K562 (cell line): ENCODE results near the gene PPP1R16B. TPM values are rescaled to one million over a fixed set of nuclear protein-coding genes. Genes with fewer than 3 reads are reported as not detected.

Source experiments
- ARID1B ChIP-seq: fragments of 450-650 bp; IDR thresholded peaks from 2 replicates; pipeline ENCODE4 v1.6.1; 2016; ENCODE audit warnings: antibody characterized with exemption, mild to moderate bottlenecking, inconsistent platforms
- CBFA2T2 ChIP-seq: fragments of 450-650 bp; conservative IDR thresholded peaks from 2 replicates; pipeline ENCODE4 v1.6.1; 2017; ENCODE audit warnings: mild to moderate bottlenecking
- E2F8 ChIP-seq: fragments of 450-650 bp; IDR thresholded peaks from 2 replicates; pipeline ENCODE4 v1.7.1; 2018; ENCODE audit warnings: mild to moderate bottlenecking, low read depth; ENCODE audit not compliant: partially characterized antibody
- EP300 ChIP-seq: IDR thresholded peaks from 2 replicates; pipeline ENCODE4 v1.6.1; 2012; ENCODE audit warnings: low read length, improper control_type of control experiment
- FOSL1 ChIP-seq: fragments of 200-800 bp; sonication (Bioruptor generic); conservative IDR thresholded peaks from 2 replicates; pipeline ENCODE4 v1.6.1; 2016; ENCODE audit warnings: missing genetic modification characterization, missing compliant biosample characterization
- GABPB1 ChIP-seq: sonication (generic); formaldehyde crosslinking; IDR thresholded peaks from 2 replicates; pipeline ENCODE4 v1.8.0; 2022; ENCODE audit warnings: mild to moderate bottlenecking, missing genetic modification reagents
- MXD1 ChIP-seq: fragments of 250-450 bp; sonication (Bioruptor Pico); IDR thresholded peaks from 2 replicates; pipeline ENCODE4 v1.8.0; 2021; ENCODE audit warnings: borderline replicate concordance, mild to moderate bottlenecking, moderate library complexity; ENCODE audit not compliant: poor library complexity, severe bottlenecking
- NR2C1 ChIP-seq, 2 experiments: fragments of 450-650 bp; IDR thresholded peaks; 2 replicates each; pipeline ENCODE4 v1.6.1; 2017; ENCODE audit warnings: mild to moderate bottlenecking in 2 of 2, antibody characterized with exemption in 1 of 2, inconsistent platforms in 1 of 2, missing compliant biosample characterization in 1 of 2, missing genetic modification characterization in 1 of 2
- RAD51 ChIP-seq: fragments of 450-650 bp; IDR thresholded peaks from 2 replicates; pipeline ENCODE4 v1.7.1; 2016; ENCODE audit warnings: low read depth, mild to moderate bottlenecking, borderline replicate concordance
- RNF2 ChIP-seq: sonication (generic); IDR thresholded peaks from 2 replicates; pipeline ENCODE4 v1.6.1; 2016
- SMAD1 ChIP-seq: fragments of 150-350 bp; IDR thresholded peaks from 2 replicates; pipeline ENCODE4 v1.6.1; 2014; ENCODE audit warnings: low read length, low read depth; ENCODE audit not compliant: partially characterized antibody
- TFE3 ChIP-seq: fragments of 450-650 bp; formaldehyde crosslinking; IDR thresholded peaks from 2 replicates; pipeline ENCODE4 v1.4.0; 2020; ENCODE audit warnings: mild to moderate bottlenecking, mixed read lengths
- UBTF ChIP-seq, 2 experiments: IDR thresholded peaks; 2 replicates each; pipeline ENCODE4 v1.6.1; 2012; ENCODE audit warnings: improper control_type of control experiment in 2 of 2, low read depth in 2 of 2, low read length in 2 of 2, borderline replicate concordance in 1 of 2
- USF2 ChIP-seq: sonication (generic); formaldehyde crosslinking; IDR thresholded peaks from 2 replicates; pipeline ENCODE4 v1.5.0; 2020; ENCODE audit warnings: missing genetic modification reagents
- ZBTB7A ChIP-seq: IDR thresholded peaks from 2 replicates; pipeline ENCODE4 v1.6.1; 2011; ENCODE audit warnings: low read depth, mild to moderate bottlenecking, low read length, moderate library complexity, borderline replicate concordance; ENCODE audit not compliant: control insufficient read depth
- ZEB2 ChIP-seq: fragments of 450-650 bp; IDR thresholded peaks from 2 replicates; pipeline ENCODE4 v1.6.1; 2016
- ZNF197 ChIP-seq: fragments of 200-800 bp; sonication (Bioruptor generic); IDR thresholded peaks from 2 replicates; pipeline ENCODE4 v1.6.1; 2016; ENCODE audit warnings: low read depth, missing genetic modification characterization, missing compliant biosample characterization
- ZNF76 ChIP-seq: fragments of 250-450 bp; sonication (Bioruptor Pico); IDR thresholded peaks from 2 replicates; pipeline ENCODE4 v1.4.0; 2020; ENCODE audit warnings: mild to moderate bottlenecking, moderate library complexity, borderline replicate concordance
- polyA plus RNA-seq, 8 experiments: library from polyadenylated mRNA; depleted of rRNA in 4 of 8; stranded (reverse) in 5 of 8; unstranded in 3 of 8; fragments of >200 nt; fragmentation: Nextera tagmentation in 2 of 8; fragmentation: Illumina TruSeq in 1 of 8; extraction: Ambion mirVana in 2 of 8; extraction: Trizol in 1 of 8; gene quantifications; 2 replicates each; pipeline versions ENCODE4 v1.2.1 to v1.2.3, GENCODE V29; 2011 to 2014; ENCODE audit warnings: inconsistent platforms in 1 of 8, missing spikeins in 1 of 8
- total RNA-seq, 7 experiments: library from RNA; depleted of rRNA in 6 of 7; stranded (reverse); fragments of >200 nt in 6 of 7; fragmentation: Illumina TruSeq in 2 of 7; extraction: Trizol in 2 of 7; gene quantifications; 2 replicates each; pipeline versions ENCODE4 v1.2.1 to v1.2.3, GENCODE V29; 2011 to 2021; ENCODE audit warnings: low replicate concordance in 1 of 7

PPP1R16B gene
- total and polyA plus RNA-seq, 9 of the 15 experiments (the other 6 are each of a cell fraction or from before 2014, with no cell fraction given): 1.5 to 11.5 (median 6.8) TPM

GRCh38 chr20:38889792-38890496 is 84.4 kb downstream of the PPP1R16B start (continued):
- TF ChIP-seq ZNF197 (0 out of 2 replicates have a peak, but pooled peaks have one; percentile 53), ARID1B (peak; percentile 51; the same call in 1 of the 2 replicates), TFE3 (CRISPR knock-in tag) (peak; percentile 66), CBFA2T2 (peak; percentile 46; the same call in 1 of the 2 replicates), USF2 (CRISPR knock-in tag) (peak; percentile 87), NR2C1 (IDR thresholded peaks at IDR 0.05) (peak; percentile 26; the same call in 1 of the 2 replicates), NR2C1 (tag; IDR thresholded peaks at IDR 0.05) (peak; percentile 64), SMAD1 (no peak), E2F8 (peak; percentile 90), GABPB1 (peak; percentile 25; the same call in 1 of the 2 replicates), FOSL1 (tag) (0 out of 2 replicates have a peak, but pooled peaks have one; percentile 19), ZBTB7A (no peak), ZNF76 (CRISPR knock-in tag) (0 out of 2 replicates have a peak, but pooled peaks have one; percentile 37), UBTF (IDR thresholded peaks at IDR 0.05; ENCODE audit: borderline replicate concordance in 1 of 2, low read depth in 2 of 2, low read length in 2 of 2) (no peak), RNF2 (peak; percentile 50; the same call in 1 of the 2 replicates), EP300 (peak; percentile 74), RAD51 (peak; percentile 84), MXD1 (CRISPR knock-in tag) (no peak), ZEB2 (no peak)
